ENCODE data around the gene PDE1C. TPM values are rescaled to one million over a fixed set of nuclear protein-coding genes. Genes with fewer than 3 reads are reported as not detected.

The PDE1C gene
- total and polyA plus RNA-seq, 3 donors from 2014 or later: 7.6 to 9.5 (median 9.5) TPM

- Histone ChIP-seq H3K9me3 (no peaks in the 10 kb centered on the region), H3K4me1 (no peaks in the 10 kb centered on the region), H3K27me3 (no peaks in the 10 kb centered on the region), H3K4me3 (no peak overlapping the region), H3K27ac (no peak overlapping the region), H3K36me3 (ENCODE audit: low read depth, missing control alignments) (no peaks in the 10 kb centered on the region)
- WGBS, 2 donors: 89 to 90% methylated on average over 2 of the region's 2 CpGs
- no peak for DNase-seq
- intact Hi-C loops (cut with DNase I; ENCODE audit: low total_unique reads): no loop called here
- TF ChIP-seq CTCF (IDR thresholded peaks at IDR 0.05): no peak
Measured at GRCh38 chr7:31858055-31858454, 212.2 kb downstream of the PDE1C start.

GRCh38 chr7:31857172-31857571, 213.0 kb downstream of the PDE1C start:
- intact Hi-C loops (cut with DNase I; ENCODE audit: low total_unique reads): no loop called here
- H3K4me1 ChIP-seq: no peaks in the 10 kb centered on the region
- H3K27me3 ChIP-seq: no peaks in the 10 kb centered on the region
- WGBS, 2 donors: 85 to 91% methylated on average over 2 of the region's 2 CpGs
- TF ChIP-seq CTCF (IDR thresholded peaks at IDR 0.05): no peak
- no peak for TF ChIP-seq POLR2A (IDR thresholded peaks at IDR 0.05)
- no peaks in the 10 kb centered on the region for H3K36me3 ChIP-seq (ENCODE audit: low read depth, missing control alignments)
- DNase-seq: no peak
- no peak overlapping the region for H3K27ac ChIP-seq
- no peak overlapping the region for H3K4me3 ChIP-seq
- H3K9me3 ChIP-seq: no peaks in the 10 kb centered on the region

- Histone ChIP-seq H3K4me3 (no peak overlapping the region), H3K27ac (no peak overlapping the region), H3K36me3 (ENCODE audit: low read depth, missing control alignments) (no peaks in the 10 kb centered on the region), H3K27me3 (no peaks in the 10 kb centered on the region), H3K4me1 (no peaks in the 10 kb centered on the region), H3K9me3 (no peaks in the 10 kb centered on the region)
- TF ChIP-seq CTCF (IDR thresholded peaks at IDR 0.05): no peak
- no peak for TF ChIP-seq POLR2A (IDR thresholded peaks at IDR 0.05)
- no peak for DNase-seq
- 84 to 85% methylated on average over 4 of the region's 4 CpGs for WGBS, 2 donors
- intact Hi-C loops (cut with DNase I; ENCODE audit: low total_unique reads): no loop called here
Measured at GRCh38 chr7:31856337-31856736, 213.9 kb downstream of the PDE1C start.

- TF ChIP-seq POLR2A (IDR thresholded peaks at IDR 0.05) (no peak), CTCF (IDR thresholded peaks at IDR 0.05) (no peak)
- Histone ChIP-seq H3K36me3 (ENCODE audit: low read depth, missing control alignments) (no peaks in the 10 kb centered on the region), H3K4me1 (no peaks in the 10 kb centered on the region), H3K27ac (no peak overlapping the region), H3K9me3 (no peaks in the 10 kb centered on the region), H3K27me3 (no peaks in the 10 kb centered on the region), H3K4me3 (no peak overlapping the region)
- DNase-seq: no peak
- intact Hi-C loops (cut with DNase I; ENCODE audit: low total_unique reads): no loop called here
- WGBS, 2 donors: 73 to 76% methylated on average over 1 of the region's 1 CpG
Measured at GRCh38 chr7:31855530-31855929, 214.7 kb downstream of the PDE1C start.

- no peak for DNase-seq
- Histone ChIP-seq H3K4me3 (no peak overlapping the region), H3K9me3 (no peaks in the 10 kb centered on the region), H3K36me3 (ENCODE audit: low read depth, missing control alignments) (no peaks in the 10 kb centered on the region), H3K27me3 (no peaks in the 10 kb centered on the region), H3K27ac (no peak overlapping the region), H3K4me1 (no peaks in the 10 kb centered on the region)
- TF ChIP-seq CTCF (IDR thresholded peaks at IDR 0.05) (no peak), POLR2A (IDR thresholded peaks at IDR 0.05) (no peak)
- 83 to 87% methylated on average over 5 of the region's 5 CpGs for WGBS, 2 donors
- intact Hi-C loops (cut with DNase I; ENCODE audit: low total_unique reads): no loop called here
Measured at GRCh38 chr7:31853380-31853779, 216.8 kb downstream of the PDE1C start.
